GM06990 (cell line): Measurements from ENCODE around the gene BICD1.
A peak's percentile ranks its signal among the peaks of the same experiment; 100 is the strongest.
"Not testable (repeated sequence)": the region's sequence is repeated elsewhere in the genome, so short reads cannot be mapped to it uniquely, and the experiment has no call there.

Experiments
- DNase-seq: peaks from one replicate; pipeline ENCODE4 v3.0.0-alpha.2; 2011; ENCODE audit not compliant: insufficient read length; ENCODE audit errors: extremely low read depth
- H3K27me3 ChIP-seq: replicated peaks from 2 replicates; pipeline ENCODE4 v1.6.0; 2011; ENCODE audit warnings: low read length; ENCODE audit not compliant: control insufficient read depth, insufficient read depth
- H3K36me3 ChIP-seq: 2 replicates; pipeline ENCODE4 v1.5.1; 2011; ENCODE audit warnings: low read length; ENCODE audit not compliant: control insufficient read depth, insufficient read depth
- H3K4me3 ChIP-seq: replicated peaks from 2 replicates; pipeline ENCODE4 v1.5.1; 2011; ENCODE audit warnings: low read depth, mild to moderate bottlenecking, control low read depth, low read length
- CTCF ChIP-seq: IDR thresholded peaks from 2 replicates; pipeline ENCODE4 v1.5.1; 2011; ENCODE audit warnings: low read length, control low read depth, mild to moderate bottlenecking, inconsistent platforms; ENCODE audit not compliant: insufficient read depth, poor library complexity, severe bottlenecking

BICD1 gene

GRCh38 chr12:32273712-32274111 lies 167.1 kb downstream of the BICD1 start:
- Histone ChIP-seq H3K4me3 (no peak overlapping the region), H3K36me3 (no peaks in the 10 kb centered on the region), H3K27me3 (no peaks in the 10 kb centered on the region)
- DNase-seq, result peak; percentile 41
- no peak for TF ChIP-seq CTCF

- Histone ChIP-seq H3K36me3 (no peaks in the 10 kb centered on the region), H3K4me3 (no peak overlapping the region), H3K27me3 (no peaks in the 10 kb centered on the region)
- no peak for TF ChIP-seq CTCF
- DNase-seq, result no peak
Measured at GRCh38 chr12:32274665-32275064, 168.0 kb downstream of the BICD1 start.

- not testable (repeated sequence) for H3K27me3 ChIP-seq, DNase-seq, H3K36me3 ChIP-seq, H3K4me3 ChIP-seq
Measured at GRCh38 chr12:32275520-32275919, 168.9 kb downstream of the BICD1 start.

GRCh38 chr12:32277774-32278173 lies 171.1 kb downstream of the BICD1 start:
- no peaks in the 10 kb centered on the region for H3K36me3 ChIP-seq
- no peak overlapping the region for H3K4me3 ChIP-seq
- no peak for DNase-seq
- no peak for TF ChIP-seq CTCF
- H3K27me3 ChIP-seq, result no peaks in the 10 kb centered on the region

GRCh38 chr12:32281098-32281497 lies 174.5 kb downstream of the BICD1 start:
- H3K27me3 ChIP-seq, result no peaks in the 10 kb centered on the region
- no peak overlapping the region for H3K4me3 ChIP-seq

GRCh38 chr12:32284561-32284960 lies 177.9 kb downstream of the BICD1 start:
- DNase-seq, result no peak
- no peak for TF ChIP-seq CTCF
- H3K4me3 ChIP-seq, result no peak overlapping the region
- no peaks in the 10 kb centered on the region for H3K36me3 ChIP-seq
- H3K27me3 ChIP-seq, result no peaks in the 10 kb centered on the region

More at GRCh38 chr12:32281098-32281497, 174.5 kb downstream of the BICD1 start:
- no peak for TF ChIP-seq CTCF
- no peak for DNase-seq
- no peaks in the 10 kb centered on the region for H3K36me3 ChIP-seq
